Adrenal gland (tissue), 12 donors: ENCODE results near the gene SULT2A1. TPM values are rescaled to one million over a fixed set of nuclear protein-coding genes. Genes with fewer than 3 reads are reported as not detected.
A peak's percentile ranks its signal among the peaks of the same experiment; 100 is the strongest.
"Not testable (repeated sequence)": the region's sequence is repeated elsewhere in the genome, so short reads cannot be mapped to it uniquely, and the experiment has no call there.

Experiments
- DNase-seq, 7 donors: peaks; one replicate each; pipeline ENCODE4 v3.0.0-alpha.2; 2019 to 2020
- H3K27ac ChIP-seq, 5 donors: fragments of 200-600 bp; sonication (generic) in 4 of 5; 1 replicate in 3 of 5; 2 replicates in 2 of 5; pipeline versions ENCODE4 v1.5.1 to v1.8.0; 2016 to 2020; ENCODE audit warnings: mild to moderate bottlenecking in 1 of 5
- H3K27me3 ChIP-seq: fragments of 200-600 bp; 2 replicates; pipeline ENCODE4 v1.8.0; 2021
- H3K36me3 ChIP-seq, 2 donors: fragments of 200-600 bp; replicated peaks in 1 of 2; 1 replicate in 1 of 2; 2 replicates in 1 of 2; pipeline versions ENCODE4 v1.5.1 to v1.8.0; 2018 to 2022
- H3K4me1 ChIP-seq, 2 donors: fragments of 200-600 bp; replicated peaks in 1 of 2; 1 replicate in 1 of 2; 2 replicates in 1 of 2; pipeline versions ENCODE4 v1.5.1 to v1.8.0; 2018 to 2021
- H3K4me3 ChIP-seq, 4 donors: fragments of 200-600 bp; sonication (generic) in 3 of 4; one replicate each; pipeline ENCODE4 v1.5.1; 2016 to 2018
- H3K9me3 ChIP-seq, 3 donors: fragments of 200-600 bp; sonication (generic) in 1 of 3; replicated peaks in 1 of 3; 1 replicate in 2 of 3; 2 replicates in 1 of 3; pipeline versions ENCODE4 v1.5.1 to v1.8.0; 2016 to 2021
- POLR2A ChIP-seq, 2 donors: fragments of 450-650 bp; IDR thresholded peaks; one replicate each; pipeline ENCODE4 v1.6.1; 2017; ENCODE audit warnings: antibody characterized with exemption in 2 of 2, mild to moderate bottlenecking in 2 of 2, moderate library complexity in 1 of 2
- WGBS, 4 donors: extraction: QIAGEN DNeasy Blood & Tissue Kit in 2 of 4; methylation state at CpG; one replicate each; pipeline versions ENCODE4 v1.1.5 to v1.1.7; 2013 to 2017; 5-methylcytosine and 5-hydroxymethylcytosine counted together
- intact Hi-C, 2 donors: fragments of 100-400 bp; cut with DNase I; formaldehyde crosslinking; loops; one replicate each; pipeline versions ENCODE4 v1.14.1 to v1.15.0; 2022 to 2023
- polyA plus RNA-seq, 3 donors: library from polyadenylated mRNA; stranded (reverse); fragments of 200-250 nt in 2 of 3; fragments of 350-450 nt in 1 of 3; fragmentation: Illumina TruSeq in 1 of 3; extraction: RNeasy Lipid Tissue Mini Kit (QIAGEN cat#74804) in 1 of 3; gene quantifications; one replicate each; pipeline ENCODE4 v1.2.3, GENCODE V29; 2013 to 2014
- total RNA-seq, 9 donors: library from RNA; depleted of rRNA in 4 of 9; stranded (reverse); fragments of >200 nt in 4 of 9; fragments of 120-200 nt in 1 of 9; fragmentation: NEBNext Ultra II Directional in 1 of 9; extraction: Animal tissue kit (Norgen Biotek cat#: 25700) in 1 of 9; gene quantifications; one replicate each; pipeline versions ENCODE4 v1.1.0 to v1.2.4, GENCODE V29; 2013 to 2023
- TF ChIP-seq, protein P1 (sequence below), 6 experiments: fragments of 450-650 bp in 4 of 6; fragments of 200-600 bp in 2 of 6; sonication (generic) in 1 of 6; IDR thresholded peaks; 1 replicate in 5 of 6; 2 replicates in 1 of 6; pipeline versions ENCODE4 v1.5.1 to v1.8.0; 2016 to 2021; ENCODE audit warnings: antibody characterized with exemption in 6 of 6, mild to moderate bottlenecking in 2 of 6, moderate library complexity in 1 of 6
- donor health status: healthy with polysubstance abuse.
- donor health status: Bipolar disorder and iron deficiency.
- donor health status: DM: yes; HTN: yes; CAD: no.
- donor health status: DM: no; HTN: no; CAD: no.
- donor health status: DM: no; HTN: no; CAD: no.
- donor health status: DM: yes; HTN: yes; CAD: no.

The SULT2A1 gene
- total and polyA plus RNA-seq, 12 donors = 124 to 5,138 (median 228) TPM

DNA sequence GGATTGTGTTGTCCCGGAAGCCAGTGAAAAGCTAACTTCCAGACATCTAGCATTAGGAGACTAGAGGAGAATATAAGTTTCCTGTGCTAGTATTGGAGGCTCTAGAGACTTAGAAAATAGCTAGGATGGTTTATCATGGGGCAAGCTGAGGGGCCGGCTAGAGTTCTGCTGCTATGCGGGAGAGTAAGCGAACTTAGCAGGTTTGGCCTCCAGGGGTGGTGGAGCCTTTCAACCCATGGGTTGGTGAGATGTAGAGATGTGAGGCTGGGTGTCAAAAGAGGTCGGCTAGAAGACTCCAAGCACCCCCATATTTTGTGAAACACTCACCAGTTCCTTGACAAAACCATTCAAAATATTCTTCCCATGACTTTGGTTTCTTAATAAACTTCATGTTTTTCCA, 4.4 kb downstream of the SULT2A1 start:
- 85 to 87% (median 87%) methylated on average over 5 of the region's 5 CpGs for WGBS, 4 donors
- H3K4me1 ChIP-seq = peaks cover 0 to 20% of the 10 kb centered on the region in 2 donors
- no peaks in the 10 kb centered on the region for H3K27me3 ChIP-seq
- no peaks in the 10 kb centered on the region for H3K9me3 ChIP-seq
- peak in 2 of 7 donors; percentile 11 to 16 for DNase-seq
- H3K4me3 ChIP-seq = no peak overlapping the region
- intact Hi-C loops = no loop called here
- H3K36me3 ChIP-seq = peaks cover 0 to 8% of the 10 kb centered on the region in 2 donors
- H3K27ac ChIP-seq = no peak overlapping the region
- TF ChIP-seq POLR2A (IDR thresholded peaks at IDR 0.05) = no peak
- TF ChIP-seq, protein P1, sequence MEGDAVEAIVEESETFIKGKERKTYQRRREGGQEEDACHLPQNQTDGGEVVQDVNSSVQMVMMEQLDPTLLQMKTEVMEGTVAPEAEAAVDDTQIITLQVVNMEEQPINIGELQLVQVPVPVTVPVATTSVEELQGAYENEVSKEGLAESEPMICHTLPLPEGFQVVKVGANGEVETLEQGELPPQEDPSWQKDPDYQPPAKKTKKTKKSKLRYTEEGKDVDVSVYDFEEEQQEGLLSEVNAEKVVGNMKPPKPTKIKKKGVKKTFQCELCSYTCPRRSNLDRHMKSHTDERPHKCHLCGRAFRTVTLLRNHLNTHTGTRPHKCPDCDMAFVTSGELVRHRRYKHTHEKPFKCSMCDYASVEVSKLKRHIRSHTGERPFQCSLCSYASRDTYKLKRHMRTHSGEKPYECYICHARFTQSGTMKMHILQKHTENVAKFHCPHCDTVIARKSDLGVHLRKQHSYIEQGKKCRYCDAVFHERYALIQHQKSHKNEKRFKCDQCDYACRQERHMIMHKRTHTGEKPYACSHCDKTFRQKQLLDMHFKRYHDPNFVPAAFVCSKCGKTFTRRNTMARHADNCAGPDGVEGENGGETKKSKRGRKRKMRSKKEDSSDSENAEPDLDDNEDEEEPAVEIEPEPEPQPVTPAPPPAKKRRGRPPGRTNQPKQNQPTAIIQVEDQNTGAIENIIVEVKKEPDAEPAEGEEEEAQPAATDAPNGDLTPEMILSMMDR (IDR thresholded peaks at IDR 0.05) = no peak

DNA sequence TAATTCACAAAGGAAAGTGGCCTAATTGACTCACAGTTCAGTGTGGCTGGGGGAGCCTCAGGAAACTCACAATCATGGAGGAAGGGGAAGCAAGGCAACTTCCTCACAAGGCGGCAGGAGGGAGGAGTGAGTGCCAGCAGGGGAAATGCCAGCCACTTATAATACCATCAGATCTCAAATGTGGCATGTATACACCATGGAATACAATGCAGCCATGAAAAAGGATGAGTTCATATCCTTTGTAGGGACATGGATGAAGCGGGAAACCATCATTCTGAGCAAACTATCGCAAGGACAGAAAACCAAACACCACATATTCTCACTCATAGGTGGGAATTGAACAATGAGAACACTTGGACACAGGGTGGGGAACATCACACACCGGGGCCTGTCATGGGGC, 6.7 kb downstream of the SULT2A1 start:
- peak in 1 of 7 donors; percentile 4 for DNase-seq
- intact Hi-C loops = not testable (repeated sequence)

DNA sequence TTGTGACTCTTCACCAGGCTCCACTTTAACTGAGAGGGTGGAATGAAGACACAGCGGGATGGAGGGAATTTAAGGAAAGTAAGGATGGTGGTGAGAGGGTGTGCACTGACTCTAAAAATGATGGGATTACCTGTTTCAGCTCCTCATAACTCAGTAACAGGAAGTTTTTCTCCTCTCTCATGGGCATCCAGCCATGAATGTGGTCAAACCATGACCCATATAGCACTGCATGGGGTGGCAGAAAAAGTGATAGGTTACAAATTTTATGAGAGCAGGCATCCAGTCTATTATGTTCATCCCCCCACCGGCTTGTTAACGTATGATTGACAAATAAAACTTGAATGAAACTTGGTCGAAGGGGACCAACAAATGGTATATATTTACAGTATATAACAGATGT, 7.2 kb downstream of the SULT2A1 start:
- 68 to 94% (median 82%) methylated on average over 4 of the region's 4 CpGs for whole genome bisulfite sequencing, 4 donors
- intact Hi-C loops = no loop called here
- Histone ChIP-seq H3K27me3 (no peaks in the 10 kb centered on the region), H3K36me3 (peaks cover 0 to 8% of the 10 kb centered on the region in 2 donors), H3K4me3 (no peak overlapping the region), H3K27ac (no peak overlapping the region), H3K4me1 (peaks cover 0 to 14% of the 10 kb centered on the region in 2 donors), H3K9me3 (no peaks in the 10 kb centered on the region)
- TF ChIP-seq, protein P1 (IDR thresholded peaks at IDR 0.05) = no peak
- TF ChIP-seq POLR2A (IDR thresholded peaks at IDR 0.05) = no peak
- DNase-seq = no peak

More for the DNA sequence above, 6.7 kb downstream of the SULT2A1 start:
- peaks cover 0 to 14% of the 10 kb centered on the region in 2 donors for H3K4me1 ChIP-seq
- H3K9me3 ChIP-seq, H3K4me3 ChIP-seq, H3K36me3 ChIP-seq, H3K27ac ChIP-seq, H3K27me3 ChIP-seq: not testable (repeated sequence)
- WGBS, 4 donors = 60 to 74% (median 63%) methylated on average over 3 to 4 of the region's 4 CpGs

DNA sequence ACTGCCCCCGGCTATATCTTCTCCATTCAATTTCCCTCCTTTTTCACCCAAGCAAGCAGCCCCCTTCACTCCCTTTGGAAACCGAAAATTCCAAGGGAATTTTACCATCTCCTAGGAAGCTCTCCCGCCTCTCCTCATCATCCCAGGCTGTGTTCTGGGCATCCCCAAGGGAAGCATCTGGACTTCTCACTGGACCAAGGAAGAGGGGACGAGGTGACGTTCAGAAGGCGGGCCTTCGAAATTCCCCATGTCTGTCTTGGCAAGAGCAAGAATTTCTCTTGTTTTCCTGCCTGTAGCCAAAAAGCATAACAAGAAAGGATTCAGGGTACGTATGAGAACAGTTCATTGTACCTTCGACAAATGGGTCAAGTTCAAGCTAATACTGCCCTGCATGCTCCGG, 20.9 kb downstream of the SULT2A1 start:
- WGBS, 4 donors = 52 to 63% (median 61%) methylated on average over 10 of the region's 10 CpGs
- H3K27me3 ChIP-seq = no peaks in the 10 kb centered on the region
- DNase-seq = no peak
- H3K36me3 ChIP-seq = no peaks in the 10 kb centered on the region
- TF ChIP-seq, protein P1 (IDR thresholded peaks at IDR 0.05) = no peak
- no peak for TF ChIP-seq POLR2A (IDR thresholded peaks at IDR 0.05)
- H3K4me1 ChIP-seq = no peaks in the 10 kb centered on the region
- intact Hi-C loops = no loop called here
- no peaks in the 10 kb centered on the region for H3K9me3 ChIP-seq
- no peak overlapping the region for H3K27ac ChIP-seq
- no peak overlapping the region for H3K4me3 ChIP-seq

DNA sequence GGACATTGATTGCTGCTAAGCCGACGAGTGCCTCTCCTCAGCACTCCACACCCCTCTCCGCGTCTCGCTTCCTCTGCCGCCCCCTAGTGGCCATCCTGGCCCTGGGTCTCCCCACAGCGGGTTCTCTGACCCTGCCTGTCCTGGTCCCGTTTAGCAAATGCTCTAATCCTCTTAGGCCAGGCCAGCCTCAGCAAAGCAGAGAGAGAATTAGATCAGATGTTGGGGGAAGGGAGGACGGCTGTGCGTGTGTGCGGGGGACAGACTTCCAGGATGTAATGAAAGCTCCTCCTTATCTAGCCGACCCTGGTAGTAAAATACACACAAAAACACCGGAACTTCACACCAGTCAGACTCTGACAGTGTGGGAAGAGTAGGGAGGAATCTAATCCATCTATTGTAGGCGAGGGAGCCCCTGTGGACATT, 22.6 kb downstream of the SULT2A1 start:
- no peaks in the 10 kb centered on the region for H3K27me3 ChIP-seq
- H3K4me1 ChIP-seq = no peaks in the 10 kb centered on the region
- WGBS, 4 donors = 16 to 20% (median 18%) methylated on average over 13 to 14 of the region's 14 CpGs
- TF ChIP-seq POLR2A (IDR thresholded peaks at IDR 0.05) = no peak
- TF ChIP-seq, protein P1 (IDR thresholded peaks at IDR 0.05) = peak; percentile 80 to 96 (median 86)
- intact Hi-C loops = loop anchor here in 1 of 2 donors (2.0 kb wide), 1 partner anchor 51 kb away; no protein-coding TSS in a partner anchor
- H3K36me3 ChIP-seq = no peaks in the 10 kb centered on the region
- no peak overlapping the region for H3K4me3 ChIP-seq
- H3K27ac ChIP-seq = peak overlapping the region in 2 of 5 donors; percentile 0 to 22
- H3K9me3 ChIP-seq = no peaks in the 10 kb centered on the region
- DNase-seq = peak; percentile 82 to 93 (median 89)
